Measurements from ENCODE around the gene UNC79.

UNC79 gene

GRCh38 chr14:93665169-93665568 is 234.4 kb downstream of the UNC79 start:
- DNase-seq (ENCODE audit: low read depth), result no peak
- H3K4me3 ChIP-seq (ENCODE audit: low read depth, low read length), result no peak overlapping the region
- TF ChIP-seq, protein P1, sequence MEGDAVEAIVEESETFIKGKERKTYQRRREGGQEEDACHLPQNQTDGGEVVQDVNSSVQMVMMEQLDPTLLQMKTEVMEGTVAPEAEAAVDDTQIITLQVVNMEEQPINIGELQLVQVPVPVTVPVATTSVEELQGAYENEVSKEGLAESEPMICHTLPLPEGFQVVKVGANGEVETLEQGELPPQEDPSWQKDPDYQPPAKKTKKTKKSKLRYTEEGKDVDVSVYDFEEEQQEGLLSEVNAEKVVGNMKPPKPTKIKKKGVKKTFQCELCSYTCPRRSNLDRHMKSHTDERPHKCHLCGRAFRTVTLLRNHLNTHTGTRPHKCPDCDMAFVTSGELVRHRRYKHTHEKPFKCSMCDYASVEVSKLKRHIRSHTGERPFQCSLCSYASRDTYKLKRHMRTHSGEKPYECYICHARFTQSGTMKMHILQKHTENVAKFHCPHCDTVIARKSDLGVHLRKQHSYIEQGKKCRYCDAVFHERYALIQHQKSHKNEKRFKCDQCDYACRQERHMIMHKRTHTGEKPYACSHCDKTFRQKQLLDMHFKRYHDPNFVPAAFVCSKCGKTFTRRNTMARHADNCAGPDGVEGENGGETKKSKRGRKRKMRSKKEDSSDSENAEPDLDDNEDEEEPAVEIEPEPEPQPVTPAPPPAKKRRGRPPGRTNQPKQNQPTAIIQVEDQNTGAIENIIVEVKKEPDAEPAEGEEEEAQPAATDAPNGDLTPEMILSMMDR (IDR thresholded peaks at IDR 0.05; ENCODE audit: control insufficient read depth, extremely low read depth, insufficient read depth), result no peak

GRCh38 chr14:93669632-93670031 is 238.9 kb downstream of the UNC79 start:
- no peak overlapping the region for H3K4me3 ChIP-seq (ENCODE audit: low read depth, low read length)
- DNase-seq (ENCODE audit: low read depth), result no peak
- TF ChIP-seq, protein P1 (IDR thresholded peaks at IDR 0.05; ENCODE audit: control insufficient read depth, extremely low read depth, insufficient read depth), result no peak

DNA sequence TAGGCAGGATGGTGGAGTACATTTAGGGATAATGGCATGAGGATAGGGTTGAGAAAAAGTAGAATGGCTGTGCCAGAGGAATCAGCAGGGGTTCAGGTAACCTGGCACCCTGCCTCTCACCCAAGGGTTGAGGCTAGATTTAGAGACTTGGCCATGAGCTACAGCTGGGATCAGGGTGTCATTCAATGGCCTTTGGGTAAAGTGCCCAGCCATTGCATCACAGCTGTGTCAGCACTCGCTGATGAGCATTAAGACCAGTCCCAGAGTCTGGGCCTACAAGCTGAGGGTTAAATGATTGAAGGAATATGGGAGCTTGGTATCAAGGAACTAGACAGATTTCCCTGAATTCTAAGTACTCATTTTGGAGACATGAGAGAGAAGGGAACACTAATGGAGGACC is 243.6 kb downstream of the UNC79 start:
- TF ChIP-seq, protein P1 (IDR thresholded peaks at IDR 0.05; ENCODE audit: control insufficient read depth, extremely low read depth, insufficient read depth), result no peak
- no peak overlapping the region for H3K4me3 ChIP-seq (ENCODE audit: low read depth, low read length)
- no peak for DNase-seq (ENCODE audit: low read depth)

GRCh38 chr14:93675651-93676050 is 244.9 kb downstream of the UNC79 start:
- TF ChIP-seq, protein P1 (IDR thresholded peaks at IDR 0.05; ENCODE audit: control insufficient read depth, extremely low read depth, insufficient read depth), result no peak
- no peak for DNase-seq (ENCODE audit: low read depth)
- no peak overlapping the region for H3K4me3 ChIP-seq (ENCODE audit: low read depth, low read length)

GRCh38 chr14:93676416-93676958 is 245.7 kb downstream of the UNC79 start:
- no peak overlapping the region for H3K4me3 ChIP-seq (ENCODE audit: low read depth, low read length)
- TF ChIP-seq, protein P1 (IDR thresholded peaks at IDR 0.05; ENCODE audit: control insufficient read depth, extremely low read depth, insufficient read depth), result no peak
- DNase-seq (ENCODE audit: low read depth), result no peak

GRCh38 chr14:93682459-93682858 is 251.7 kb downstream of the UNC79 start:
- no peak overlapping the region for H3K4me3 ChIP-seq (ENCODE audit: low read depth, low read length)
- DNase-seq (ENCODE audit: low read depth), result no peak
- TF ChIP-seq, protein P1 (IDR thresholded peaks at IDR 0.05; ENCODE audit: control insufficient read depth, extremely low read depth, insufficient read depth), result no peak

DNA sequence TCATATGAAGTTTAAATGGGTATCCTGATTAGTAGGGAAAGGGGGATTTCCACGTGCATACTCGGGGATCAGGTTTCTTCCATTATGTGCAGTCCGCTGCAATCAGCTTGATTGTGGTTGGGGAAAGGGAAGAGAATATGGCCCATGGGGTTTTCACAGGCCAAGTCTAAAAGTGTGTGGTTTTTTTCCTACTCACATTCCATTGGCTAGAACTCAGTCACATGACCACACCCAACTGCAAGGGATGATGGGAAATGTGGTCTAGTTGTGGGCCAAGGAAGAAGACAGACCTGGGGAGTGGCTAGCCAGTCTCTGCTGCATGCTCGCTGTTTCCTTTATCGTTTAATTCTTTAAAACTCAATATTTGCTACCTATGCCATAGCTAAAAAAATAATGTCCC is 252.5 kb downstream of the UNC79 start:
- H3K4me3 ChIP-seq (ENCODE audit: low read depth, low read length), result no peak overlapping the region

More for the DNA sequence above, 252.5 kb downstream of the UNC79 start:
- peak; percentile 4 for DNase-seq (ENCODE audit: low read depth)
- TF ChIP-seq, protein P1 (IDR thresholded peaks at IDR 0.05; ENCODE audit: control insufficient read depth, extremely low read depth, insufficient read depth), result no peak
